K562 (cell line): ENCODE data around the gene CCR7. TPM values are rescaled to one million over a fixed set of nuclear protein-coding genes. Genes with fewer than 3 reads are reported as not detected.

Source experiments
- ATAC-seq: fragments of 200-7000 bp; cut with Tn5 transposase; 3 replicates; pipeline ENCODE4 v1.9.1; 2020; ENCODE audit warnings: moderate library complexity
- BruUV-seq: library from RNA; stranded (reverse); fragments of 400-500 nt; replicated peaks from 2 replicates; lab custom pipeline; 2021; lab: Mats Ljungman, UMichigan
- CTCF ChIA-PET: fragments of 300-600 bp; formaldehyde crosslinking; extraction: SDS; loops from one replicate; lab custom pipeline; 2021; ENCODE audit warnings: low intra/inter-chr PET ratio; lab: Yijun Ruan, JAX
- POLR2A ChIA-PET: fragments of 300-600, 350-650 bp; sonication (Branson Sonifier 250); formaldehyde crosslinking; extraction: SDS; loops from one replicate; lab custom pipeline; 2021; ENCODE audit warnings: antibody characterized with exemption, inconsistent platforms; lab: Yijun Ruan, JAX
- DNase-seq, 4 experiments: peaks; one replicate each; pipeline versions ENCODE4 v3.0.0 to v3.0.0-alpha.2; 2011 to 2018; ENCODE audit warnings: low spot score in 3 of 4, mixed read lengths in 3 of 4; ENCODE audit errors: extremely low read depth in 1 of 4
- FAIRE-seq: peaks from 2 replicates; lab custom pipeline; 2011; peaks lifted over from hg19 to GRCh38; lab: Jason Lieb, UNC
- H2AFZ ChIP-seq: 2 replicates; pipeline ENCODE4 v1.6.0; 2011; ENCODE audit warnings: low read depth, low read length, control low read depth, inconsistent platforms
- H3K27ac ChIP-seq: fragments of 200-600 bp; 3 replicates; pipeline ENCODE4 v1.8.0; 2011; ENCODE audit warnings: low read depth, mild to moderate bottlenecking, control low read depth, inconsistent platforms, low read length, moderate library complexity, mixed read lengths; ENCODE audit errors: extremely low read depth
- H3K27me3 ChIP-seq, 2 experiments: fragments of 300-600 bp in 1 of 2; 2 replicates in 1 of 2; 3 replicates in 1 of 2; pipeline versions ENCODE4 v1.6.0 to v1.8.0; 2011; ENCODE audit warnings: inconsistent platforms in 2 of 2, low read length in 2 of 2, mild to moderate bottlenecking in 1 of 2, mixed read lengths in 1 of 2, moderate library complexity in 1 of 2; ENCODE audit not compliant: control insufficient read depth in 2 of 2, insufficient read depth in 2 of 2
- H3K36me3 ChIP-seq: fragments of 300-600 bp; 3 replicates; pipeline ENCODE4 v1.8.0; 2011; ENCODE audit warnings: mild to moderate bottlenecking, low read length, inconsistent platforms; ENCODE audit not compliant: control insufficient read depth, insufficient read depth
- H3K4me1 ChIP-seq, 2 experiments: fragments of 200-600 bp in 1 of 2; replicated peaks in 1 of 2; 2 replicates in 1 of 2; 3 replicates in 1 of 2; pipeline versions ENCODE4 v1.5.1 to v1.8.0; 2011; ENCODE audit warnings: inconsistent platforms in 2 of 2, low read length in 2 of 2, mild to moderate bottlenecking in 1 of 2, mixed read lengths in 1 of 2, moderate library complexity in 1 of 2; ENCODE audit not compliant: control insufficient read depth in 2 of 2, insufficient read depth in 2 of 2
- H3K4me2 ChIP-seq: 2 replicates; pipeline ENCODE4 v1.6.1; 2011; ENCODE audit warnings: low read length, control low read depth, inconsistent platforms, mixed read lengths; ENCODE audit not compliant: insufficient read depth
- H3K4me3 ChIP-seq: fragments of 200-600 bp; sonication (generic), shearing (Covaris generic); 2 replicates; pipeline ENCODE4 v1.5.1; 2016; ENCODE audit warnings: control low read depth, inconsistent platforms
- H3K79me2 ChIP-seq: fragments of 200-600 bp; 3 replicates; pipeline ENCODE4 v1.8.0; 2011; ENCODE audit warnings: low read length, inconsistent platforms; ENCODE audit not compliant: control insufficient read depth, insufficient read depth
- H3K9ac ChIP-seq, 2 experiments: 2 replicates each; pipeline versions ENCODE4 v1.6.0 to v1.6.1; 2011; ENCODE audit warnings: low read depth in 2 of 2, low read length in 2 of 2, control low read depth in 1 of 2, inconsistent platforms in 1 of 2, mild to moderate bottlenecking in 1 of 2, mixed read lengths in 1 of 2; ENCODE audit not compliant: insufficient read depth in 1 of 2
- H3K9me1 ChIP-seq: one replicate; pipeline ENCODE4 v1.6.0; 2011; ENCODE audit warnings: inconsistent platforms, mild to moderate bottlenecking, low read length, moderate library complexity; ENCODE audit not compliant: control insufficient read depth, insufficient read depth
- H3K9me3 ChIP-seq: replicated peaks from 2 replicates; pipeline ENCODE4 v1.5.1; 2011; ENCODE audit warnings: low read depth, low read length, inconsistent platforms; ENCODE audit not compliant: control insufficient read depth, insufficient read depth
- H4K20me1 ChIP-seq: replicated peaks from 2 replicates; pipeline ENCODE4 v1.6.1; 2011; ENCODE audit warnings: low read length, inconsistent platforms, mixed read lengths; ENCODE audit not compliant: control insufficient read depth, insufficient read depth
- ADNP ChIP-seq: fragments of 200-800 bp; sonication (Bioruptor generic); IDR thresholded peaks from 2 replicates; pipeline ENCODE4 v1.6.1; 2016; ENCODE audit warnings: missing genetic modification characterization, missing compliant biosample characterization
- BCOR ChIP-seq: fragments of 450-650 bp; IDR thresholded peaks from 2 replicates; pipeline ENCODE4 v1.6.1; 2016
- BRD9 ChIP-seq: fragments of 450-650 bp; IDR thresholded peaks from 2 replicates; pipeline ENCODE4 v1.6.1; 2018; ENCODE audit warnings: low read depth; ENCODE audit not compliant: partially characterized antibody
- DACH1 ChIP-seq: fragments of 450-650 bp; IDR thresholded peaks from 2 replicates; pipeline ENCODE4 v1.6.1; 2018; ENCODE audit not compliant: partially characterized antibody
- HDAC2 ChIP-seq: fragments of 450-650 bp; IDR thresholded peaks from 2 replicates; pipeline ENCODE4 v1.6.1; 2016; ENCODE audit warnings: mild to moderate bottlenecking
- KDM1A ChIP-seq, 2 experiments: fragments of 450-650 bp; IDR thresholded peaks; 2 replicates each; pipeline ENCODE4 v1.6.1; 2016; ENCODE audit warnings: mild to moderate bottlenecking in 2 of 2
- MAFK ChIP-seq: IDR thresholded peaks from 2 replicates; pipeline ENCODE4 v1.6.1; 2011; ENCODE audit warnings: low read length, improper control_type of control experiment
- NONO ChIP-seq, 2 experiments: fragments of 200-400 bp in 1 of 2; fragments of 450-650 bp in 1 of 2; formaldehyde crosslinking in 1 of 2; IDR thresholded peaks; 2 replicates each; pipeline ENCODE4 v1.6.1; 2017; ENCODE audit warnings: low read depth in 2 of 2, mild to moderate bottlenecking in 2 of 2, moderate library complexity in 2 of 2, low read length in 1 of 2
- PHB ChIP-seq: fragments of 250-450 bp; sonication (Bioruptor Pico); IDR thresholded peaks from 2 replicates; pipeline ENCODE4 v1.5.0; 2021
- PHF21A ChIP-seq: fragments of 450-650 bp; IDR thresholded peaks from 2 replicates; pipeline ENCODE4 v1.6.1; 2017; ENCODE audit warnings: low read depth, borderline replicate concordance
- RBM25 ChIP-seq: fragments of 200-400 bp; formaldehyde crosslinking; IDR thresholded peaks from 2 replicates; pipeline ENCODE4 v1.6.1; 2018; ENCODE audit warnings: low read length, low read depth, moderate library complexity; ENCODE audit not compliant: severe bottlenecking
- RCOR1 ChIP-seq, 2 experiments: IDR thresholded peaks; 2 replicates each; pipeline ENCODE4 v1.6.1; 2012; ENCODE audit warnings: low read depth in 2 of 2, low read length in 2 of 2, borderline replicate concordance in 1 of 2, improper control_type of control experiment in 1 of 2
- SMARCA5 ChIP-seq: fragments of 450-650 bp; IDR thresholded peaks from 2 replicates; pipeline ENCODE4 v1.6.1; 2016
- SPI1 ChIP-seq: IDR thresholded peaks from 2 replicates; pipeline ENCODE4 v1.6.1; 2011; ENCODE audit warnings: low read depth, low read length, control low read depth, borderline replicate concordance
- SREBF2 ChIP-seq: sonication (generic); formaldehyde crosslinking; IDR thresholded peaks from 2 replicates; pipeline ENCODE4 v1.4.0; 2020; ENCODE audit warnings: mild to moderate bottlenecking, missing genetic modification reagents
- ZFP36 ChIP-seq: fragments of 150-350 bp; IDR thresholded peaks from 2 replicates; pipeline ENCODE4 v1.6.1; 2018; ENCODE audit warnings: low read length, low read depth; ENCODE audit not compliant: partially characterized antibody
- ZKSCAN3 ChIP-seq: fragments of 250-450 bp; sonication (Bioruptor Pico); IDR thresholded peaks from 2 replicates; pipeline ENCODE4 v1.4.0; 2020
- ZNF79 ChIP-seq: fragments of 250-450 bp; sonication (Bioruptor Pico); IDR thresholded peaks from 2 replicates; pipeline ENCODE4 v1.4.0; 2020; ENCODE audit warnings: low read depth, mild to moderate bottlenecking, moderate library complexity
- WGBS: fragments of 100-300 bp; shearing (Covaris generic); methylation state at CpG from one replicate; pipeline ENCODE4 v1.1.6; 2016; ENCODE audit warnings: low coverage, mixed read lengths; ENCODE audit not compliant: insufficient coverage; ENCODE audit errors: missing lambda C conversion rate; 5-methylcytosine and 5-hydroxymethylcytosine counted together
- in situ Hi-C: fragments of 300-500 bp; cut with MboI; formaldehyde crosslinking; loops from 4 replicates; pipeline ENCODE4 v1.15.0; 2018; ENCODE audit warnings: inconsistent platforms, mixed read lengths
- intact Hi-C: fragments of 100-400 bp; cut with micrococcal nuclease; formaldehyde crosslinking; loops from 2 replicates; pipeline ENCODE4 v1.14.2; 2022
- polyA plus RNA-seq, 8 experiments: library from polyadenylated mRNA; depleted of rRNA in 4 of 8; stranded (reverse) in 5 of 8; unstranded in 3 of 8; fragments of >200 nt; fragmentation: Nextera tagmentation in 2 of 8; fragmentation: Illumina TruSeq in 1 of 8; extraction: Ambion mirVana in 2 of 8; extraction: Trizol in 1 of 8; gene quantifications; 2 replicates each; pipeline versions ENCODE4 v1.2.1 to v1.2.3, GENCODE V29; 2011 to 2014; ENCODE audit warnings: inconsistent platforms in 1 of 8, missing spikeins in 1 of 8
- total RNA-seq, 7 experiments: library from RNA; depleted of rRNA in 6 of 7; stranded (reverse); fragments of >200 nt in 6 of 7; fragmentation: Illumina TruSeq in 2 of 7; extraction: Trizol in 2 of 7; gene quantifications; 2 replicates each; pipeline versions ENCODE4 v1.2.1 to v1.2.3, GENCODE V29; 2011 to 2021; ENCODE audit warnings: low replicate concordance in 1 of 7

Gene CCR7
- total and polyA plus RNA-seq, 9 of the 15 experiments (the other 6 are each of a cell fraction or from before 2014, with no cell fraction given) = 0.14 to 1.4 (median 0.56) TPM

DNA sequence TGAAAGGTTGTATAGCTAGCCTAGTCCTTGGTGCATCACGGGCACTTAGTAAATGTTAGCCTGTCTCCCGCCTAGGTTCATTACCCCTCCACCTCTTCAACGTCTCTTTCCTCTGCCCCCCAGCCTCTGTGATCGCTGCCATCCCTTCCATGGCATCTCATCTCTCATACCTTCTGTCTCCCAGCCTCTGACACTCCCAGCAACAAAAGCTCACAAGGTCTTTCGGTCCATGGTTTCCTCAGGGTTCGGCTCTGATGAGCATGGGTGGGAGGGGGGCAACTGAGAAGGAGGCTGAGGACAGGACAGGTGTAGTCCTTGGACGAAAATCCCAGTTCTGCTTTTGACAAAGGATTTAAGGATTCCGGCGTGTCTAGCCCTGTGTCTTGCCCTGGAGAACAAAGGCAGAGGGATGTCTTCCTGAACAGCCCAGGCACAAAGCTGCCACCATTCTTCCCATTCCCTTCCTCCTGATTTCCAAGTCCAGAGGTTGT is 16.7 kb downstream of the CCR7 start:
- FAIRE-seq (peak; percentile 46), DNase-seq (no peak), ATAC-seq (no peak)
- Histone ChIP-seq H3K9me1 (no peaks in the 10 kb centered on the region), H3K4me1 (peaks cover 17 to 22% of the 10 kb centered on the region in 2 experiments), H3K27ac (no peak overlapping the region), H3K9me3 (no peaks in the 10 kb centered on the region), H3K9ac (no peak overlapping the region; a peak in 1 of 4 replicates), H4K20me1 (no peaks in the 10 kb centered on the region), H3K79me2 (no peaks in the 10 kb centered on the region), H3K36me3 (no peaks in the 10 kb centered on the region), H3K4me3 (no peak overlapping the region), H3K27me3 (no peaks in the 10 kb centered on the region), H3K4me2 (no peak overlapping the region), H2AFZ (0 out of 2 replicates have a peak overlapping the region, but pooled peaks have one; percentile 30)
- POLR2A ChIA-PET = interaction anchor here (1.1 to 1.6 kb wide), 2 partner anchors 13 to 109 kb away, joined by 4 read pairs; no protein-coding TSS in a partner anchor
- BruUV-seq = no TSS peak
- CTCF ChIA-PET = no interaction called here
- intact Hi-C loops (no loop called here), in situ Hi-C loops (no loop called here)
- 68% methylated on average over 9 of the region's 9 CpGs for WGBS
- TF ChIP-seq NONO (IDR thresholded peaks at IDR 0.05; ENCODE audit: low read depth in 2 of 2, low read length in 1 of 2) (no peak), SPI1 (peak; percentile 19; the same call in 1 of the 2 replicates)

- Histone ChIP-seq H3K4me2 (no peak overlapping the region), H2AFZ (no peak overlapping the region)
- FAIRE-seq = no peak
Observed at GRCh38 chr17:40547785-40548478, 17.3 kb downstream of the CCR7 start.

More at GRCh38 chr17:40547785-40548478, 17.3 kb downstream of the CCR7 start:
- no peaks in the 10 kb centered on the region for H3K27me3 ChIP-seq
- no peaks in the 10 kb centered on the region for H4K20me1 ChIP-seq
- 34% methylated on average over 2 of the region's 2 CpGs for WGBS
- H3K9me1 ChIP-seq = no peaks in the 10 kb centered on the region
- no peak for ATAC-seq
- ChIA-PET POLR2A (interaction anchor here (0.6 to 1.6 kb wide), 3 partner anchors 9 to 85 kb away, joined by 3 to 4 read pairs (median 4); no protein-coding TSS in a partner anchor), CTCF (no interaction called here)
- DNase-seq = no peak
- no TSS peak for BruUV-seq
- no peaks in the 10 kb centered on the region for H3K36me3 ChIP-seq
- no peak overlapping the region for H3K4me3 ChIP-seq
- H3K27ac ChIP-seq = no peak overlapping the region
- in situ Hi-C loops (no loop called here), intact Hi-C loops (no loop called here)
- TF ChIP-seq ZKSCAN3 (CRISPR knock-in tag) (no peak), ZNF79 (no peak), BRD9 (peak; percentile 30), HDAC2 (0 out of 2 replicates have a peak, but pooled peaks have one; percentile 37), RBM25 (peak; percentile 98), ADNP (tag) (peak; percentile 62; the same call in 1 of the 2 replicates), SREBF2 (CRISPR knock-in tag) (no peak), SMARCA5 (peak; percentile 75; the same call in 1 of the 2 replicates), DACH1 (peak; percentile 55), ZFP36 (peak; percentile 82), KDM1A (IDR thresholded peaks at IDR 0.05) (peak; percentile 70 to 79; a peak in 3 of 4 replicates), PHB (CRISPR knock-in tag) (no peak), MAFK (no peak), PHF21A (no peak), RCOR1 (IDR thresholded peaks at IDR 0.05; ENCODE audit: borderline replicate concordance in 1 of 2, low read depth in 2 of 2, low read length in 2 of 2) (peak in 1 of 2 experiments; percentile 49; a peak in 1 of 4 replicates), BCOR (peak; percentile 92)
- H3K4me1 ChIP-seq = peaks cover 11 to 16% of the 10 kb centered on the region in 2 experiments
- H3K79me2 ChIP-seq = no peaks in the 10 kb centered on the region
- no peaks in the 10 kb centered on the region for H3K9me3 ChIP-seq
- peak overlapping the region in 1 of 2 experiments; percentile 50; a peak in 2 of 4 replicates for H3K9ac ChIP-seq
